H1 (cell line): ENCODE data around the gene HELT. TPM values are rescaled to one million over a fixed set of nuclear protein-coding genes. Genes with fewer than 3 reads are reported as not detected.

ENCODE experiments used
- CTCF ChIA-PET: fragments of 300-600 bp; sonication (Branson Sonifier 250); formaldehyde crosslinking; loops from one replicate; lab custom pipeline; 2021; ENCODE audit not compliant: partially characterized antibody; lab: Charles Lee
- POLR2A ChIA-PET: fragments of 300-600 bp; sonication (Branson Sonifier 250); formaldehyde crosslinking; loops from one replicate; lab custom pipeline; 2021; ENCODE audit warnings: inconsistent platforms; ENCODE audit not compliant: partially characterized antibody; lab: Charles Lee
- DNase-seq, 2 experiments: peaks; one replicate each; pipeline versions ENCODE4 v3.0.0 to v3.0.0-alpha.2; 2010 to 2022; ENCODE audit warnings: low spot score in 2 of 2, low read depth in 1 of 2, mixed read lengths in 1 of 2
- FAIRE-seq: peaks from 2 replicates; lab custom pipeline; 2011; peaks lifted over from hg19 to GRCh38; lab: Jason Lieb, UNC
- H2AFZ ChIP-seq: 2 replicates; pipeline ENCODE4 v1.8.1; 2012; ENCODE audit warnings: low read length, inconsistent platforms
- H2AK5ac ChIP-seq: 2 replicates; pipeline ENCODE4 v1.6.1; 2013; ENCODE audit warnings: low read depth, low read length
- H2BK120ac ChIP-seq: replicated peaks from 2 replicates; pipeline ENCODE3; 2013; ENCODE audit warnings: low read depth, low read length, inconsistent platforms
- H2BK12ac ChIP-seq: 2 replicates; pipeline ENCODE4 v1.6.1; 2013; ENCODE audit warnings: low read depth, low read length
- H2BK15ac ChIP-seq: 2 replicates; pipeline ENCODE4 v1.6.1; 2013; ENCODE audit warnings: low read length
- H2BK20ac ChIP-seq: 2 replicates; pipeline ENCODE4 v1.6.1; 2013; ENCODE audit warnings: low read length
- H2BK5ac ChIP-seq: 2 replicates; pipeline ENCODE4 v1.6.1; 2013; ENCODE audit warnings: low read depth, low read length
- H3K14ac ChIP-seq: 2 replicates; pipeline ENCODE4 v1.6.1; 2013; ENCODE audit warnings: inconsistent platforms; ENCODE audit not compliant: insufficient read length
- H3K18ac ChIP-seq: 2 replicates; pipeline ENCODE4 v1.6.1; 2013; ENCODE audit warnings: low read length; ENCODE audit errors: extremely low read depth
- H3K23ac ChIP-seq: 2 replicates; pipeline ENCODE4 v1.6.1; 2013; ENCODE audit warnings: inconsistent platforms; ENCODE audit not compliant: insufficient read length
- H3K23me2 ChIP-seq: 2 replicates; pipeline ENCODE4 v1.6.1; 2013; ENCODE audit warnings: low read depth, low read length
- H3K27ac ChIP-seq: 2 replicates; pipeline ENCODE4 v1.6.1; 2011; ENCODE audit warnings: low read depth, low read length, inconsistent platforms
- H3K27me3 ChIP-seq, 4 experiments: replicated peaks in 1 of 4; 1 replicate in 1 of 4; 2 replicates in 3 of 4; pipeline versions ENCODE4 v1.6.1 to v1.8.1; 2011 to 2013; ENCODE audit warnings: low read length in 3 of 4, mild to moderate bottlenecking in 3 of 4, inconsistent platforms in 2 of 4, mixed read lengths in 2 of 4, moderate library complexity in 1 of 4; ENCODE audit not compliant: control insufficient read depth in 3 of 4, insufficient read depth in 3 of 4; ENCODE audit errors: extremely low read depth in 1 of 4
- H3K36me3 ChIP-seq, 4 experiments: 2 replicates each; pipeline versions ENCODE4 v1.6.1 to v1.8.1; 2011 to 2013; ENCODE audit warnings: mild to moderate bottlenecking in 4 of 4, low read length in 3 of 4, moderate library complexity in 2 of 4, control low read depth in 1 of 4, inconsistent platforms in 1 of 4; ENCODE audit not compliant: insufficient read depth in 4 of 4, control insufficient read depth in 2 of 4
- H3K4ac ChIP-seq: replicated peaks from 2 replicates; pipeline ENCODE3; 2013; ENCODE audit warnings: low read length, low read depth, mixed read lengths, inconsistent platforms; ENCODE audit not compliant: insufficient read length
- H3K4me1 ChIP-seq, 4 experiments: replicated peaks in 1 of 4; 1 replicate in 1 of 4; 2 replicates in 3 of 4; pipeline versions ENCODE4 v1.6.1 to v1.8.1; 2011 to 2013; ENCODE audit warnings: low read length in 3 of 4, inconsistent platforms in 2 of 4, mixed read lengths in 1 of 4; ENCODE audit not compliant: insufficient read depth in 4 of 4, control insufficient read depth in 3 of 4
- H3K4me2 ChIP-seq, 2 experiments: 2 replicates each; pipeline versions ENCODE4 v1.6.1 to v1.8.1; 2011 to 2013; ENCODE audit warnings: low read depth in 2 of 2, low read length in 2 of 2, control low read depth in 1 of 2, inconsistent platforms in 1 of 2, mild to moderate bottlenecking in 1 of 2; ENCODE audit not compliant: insufficient read depth in 1 of 2
- H3K4me3 ChIP-seq, 4 experiments: fragments of 200-600, 300-600 bp in 1 of 4; sonication (generic), shearing (Covaris generic), sonication (Bioruptor Twin) in 1 of 4; 2 replicates each; pipeline versions ENCODE4 v1.5.1 to v1.8.1; 2011 to 2016; ENCODE audit warnings: low read length in 4 of 4, low read depth in 3 of 4, control low read depth in 2 of 4, inconsistent platforms in 2 of 4, mild to moderate bottlenecking in 2 of 4, mixed read lengths in 1 of 4, moderate library complexity in 1 of 4; ENCODE audit not compliant: insufficient read depth in 2 of 4; ENCODE audit errors: extremely low read depth in 1 of 4
- H3K56ac ChIP-seq: replicated peaks from 2 replicates; pipeline ENCODE3; 2013; ENCODE audit warnings: low read depth, mild to moderate bottlenecking, mixed read lengths, low read length, inconsistent platforms; ENCODE audit not compliant: insufficient read length
- H3K79me1 ChIP-seq: 2 replicates; pipeline ENCODE4 v1.6.1; 2013; ENCODE audit warnings: low read depth, low read length, control low read depth
- H3K79me2 ChIP-seq, 2 experiments: 2 replicates each; pipeline versions ENCODE4 v1.6.1 to v1.8.1; 2012 to 2013; ENCODE audit warnings: low read length in 2 of 2, mild to moderate bottlenecking in 2 of 2, inconsistent platforms in 1 of 2; ENCODE audit not compliant: insufficient read depth in 2 of 2, control insufficient read depth in 1 of 2
- H3K9ac ChIP-seq, 4 experiments: replicated peaks in 1 of 4; 1 replicate in 1 of 4; 2 replicates in 3 of 4; pipeline versions ENCODE4 v1.6.1 to v1.8.1; 2011 to 2013; ENCODE audit warnings: low read depth in 3 of 4, low read length in 3 of 4, control low read depth in 2 of 4, mild to moderate bottlenecking in 2 of 4, moderate library complexity in 2 of 4, inconsistent platforms in 1 of 4; ENCODE audit errors: extremely low read depth in 1 of 4
- H3K9me3 ChIP-seq, 2 experiments: 2 replicates each; pipeline versions ENCODE4 v1.6.1 to v1.8.1; 2012 to 2013; ENCODE audit warnings: mild to moderate bottlenecking in 2 of 2, moderate library complexity in 2 of 2, control low read depth in 1 of 2, inconsistent platforms in 1 of 2, low read depth in 1 of 2, low read length in 1 of 2, mixed read lengths in 1 of 2; ENCODE audit not compliant: insufficient read depth in 2 of 2
- H4K20me1 ChIP-seq, 2 experiments: replicated peaks in 1 of 2; 2 replicates each; pipeline versions ENCODE3 to v1.8.1; 2011 to 2013; ENCODE audit warnings: inconsistent platforms in 2 of 2, low read length in 2 of 2, mild to moderate bottlenecking in 1 of 2; ENCODE audit not compliant: insufficient read depth in 2 of 2, control insufficient read depth in 1 of 2
- H4K5ac ChIP-seq: 2 replicates; pipeline ENCODE4 v1.6.1; 2013; ENCODE audit warnings: low read length, low read depth, mixed read lengths, inconsistent platforms; ENCODE audit not compliant: insufficient read length
- H4K8ac ChIP-seq: 2 replicates; pipeline ENCODE4 v1.8.0; 2013; ENCODE audit warnings: mild to moderate bottlenecking, moderate library complexity, low read length, inconsistent platforms; ENCODE audit not compliant: insufficient read depth; ENCODE audit errors: extremely low read depth
- H4K91ac ChIP-seq: replicated peaks from 2 replicates; pipeline ENCODE3; 2013; ENCODE audit warnings: low read length, mixed read lengths, inconsistent platforms; ENCODE audit not compliant: insufficient read length
- ASH2L ChIP-seq: fragments of 200-600, 300-600 bp; sonication (generic); IDR thresholded peaks from one replicate; pipeline ENCODE4 v1.7.1; 2017; ENCODE audit warnings: low read length
- CBX5 ChIP-seq: fragments of 300-800, 300-1000 bp; sonication (generic); IDR thresholded peaks from 2 replicates; pipeline ENCODE4 v1.7.1; 2016; ENCODE audit warnings: antibody characterized with exemption, low read length, low read depth
- CTBP2 ChIP-seq: IDR thresholded peaks from 2 replicates; pipeline ENCODE4 v1.7.0; 2011; ENCODE audit warnings: borderline replicate concordance, mild to moderate bottlenecking, moderate library complexity, mixed read lengths, low read length; ENCODE audit not compliant: insufficient read depth, insufficient read length
- EZH2 ChIP-seq: fragments of 200-600 bp; sonication (generic); IDR thresholded peaks from 2 replicates; pipeline ENCODE4 v1.7.1; 2012; ENCODE audit warnings: low read depth, mild to moderate bottlenecking, moderate library complexity, low read length, inconsistent platforms; ENCODE audit not compliant: severe bottlenecking
- JUND ChIP-seq: IDR thresholded peaks from 2 replicates; pipeline ENCODE4 v1.6.1; 2011; ENCODE audit warnings: mild to moderate bottlenecking, improper control_type of control experiment, low read length
- KDM4A ChIP-seq: IDR thresholded peaks from one replicate; pipeline ENCODE4 v1.7.1; 2012; ENCODE audit warnings: low read depth, mild to moderate bottlenecking, moderate library complexity, low read length, inconsistent platforms; ENCODE audit not compliant: severe bottlenecking
- MAX ChIP-seq: IDR thresholded peaks from 2 replicates; pipeline ENCODE4 v1.6.1; 2012; ENCODE audit warnings: inconsistent platforms
- RNF2 ChIP-seq: fragments of 200-900, 300-1000 bp; sonication (generic); IDR thresholded peaks from 2 replicates; pipeline ENCODE4 v1.7.1; 2016; ENCODE audit warnings: borderline replicate concordance, low read depth, mild to moderate bottlenecking, antibody characterized with exemption, low read length; ENCODE audit not compliant: poor library complexity, severe bottlenecking; ENCODE audit errors: missing control alignments
- SUZ12 ChIP-seq: fragments of 200-600 bp; sonication (generic); IDR thresholded peaks from 2 replicates; pipeline ENCODE4 v1.6.1; 2012; ENCODE audit warnings: mild to moderate bottlenecking, inconsistent platforms, low read length, moderate library complexity, mixed read lengths
- WGBS, 2 experiments: shearing (Covaris generic) in 1 of 2; methylation state at CpG; one replicate each; pipeline versions ENCODE4 v1.1.6 to v1.1.7; 2013 to 2015; ENCODE audit warnings: low lambda C conversion rate in 2 of 2, mixed read lengths in 2 of 2, inconsistent platforms in 1 of 2, low coverage in 1 of 2, missing lambda C conversion rate in 1 of 2; ENCODE audit not compliant: insufficient replicate concordance in 2 of 2, insufficient coverage in 1 of 2, insufficient read length in 1 of 2; ENCODE audit errors: extremely low coverage in 1 of 2, missing lambda C conversion rate in 1 of 2; 5-methylcytosine and 5-hydroxymethylcytosine counted together
- polyA plus RNA-seq, 7 experiments: library from polyadenylated mRNA; depleted of rRNA in 3 of 7; stranded (reverse) in 5 of 7; unstranded in 2 of 7; fragments of >200 nt in 5 of 7; fragments of 200-250 nt in 2 of 7; gene quantifications; 1 replicate in 5 of 7; 2 replicates in 1 of 7; 4 replicates in 1 of 7; pipeline versions ENCODE4 v1.2.1 to v1.2.3, GENCODE V29; 2011 to 2013; ENCODE audit warnings: missing spikeins in 2 of 7, mixed read lengths in 2 of 7
- total RNA-seq: library from RNA; stranded (reverse); fragmentation: NEBNext Ultra II Directional; extraction: Animal tissue kit (Norgen Biotek cat#: 25700); gene quantifications from 2 replicates; pipeline ENCODE4 v1.2.1, GENCODE V29; 2021

The HELT gene
- total and polyA plus RNA-seq, 2 of the 8 experiments (the other 6 are each of a cell fraction or from before 2014, with no cell fraction given), result 0.32 to 0.35 TPM

- Histone ChIP-seq H4K20me1 (peaks cover 9 to 16% of the 10 kb centered on the region in 2 experiments), H3K23me2 (peaks cover 21% of the 10 kb centered on the region; the same call in 1 of the 2 replicates), H3K4me2 (peak overlapping the region; percentile 74 to 92), H3K79me1 (no peaks in the 10 kb centered on the region), H3K9me3 (no peaks in the 10 kb centered on the region; a peak in 1 of 4 replicates), H3K9ac (no peak overlapping the region), H3K4me3 (peak overlapping the region; percentile 14 to 53 (median 30); a peak in 7 of 8 replicates), H4K8ac (peak overlapping the region; percentile 22; the same call in 1 of the 2 replicates), H3K23ac (no peak overlapping the region), H2BK15ac (peak overlapping the region; percentile 61; the same call in 1 of the 2 replicates), H2BK5ac (no peak overlapping the region), H2BK20ac (0 out of 2 replicates have a peak overlapping the region, but pooled peaks have one; percentile 35), H4K5ac (no peak overlapping the region), H3K79me2 (no peaks in the 10 kb centered on the region), H2AK5ac (no peak overlapping the region), H3K36me3 (no peaks in the 10 kb centered on the region; a peak in 1 of 8 replicates), H3K14ac (no peak overlapping the region), H3K18ac (peak overlapping the region; percentile 86), H3K27me3 (peaks cover 83 to 98% (median 94%) of the 10 kb centered on the region in 4 experiments), H2BK12ac (no peak overlapping the region; the same call in 1 of the 2 replicates), H2AFZ (peak overlapping the region; percentile 6; the same call in 1 of the 2 replicates), H4K91ac (no peak overlapping the region), H3K4me1 (peaks cover 0 to 56% (median 32%) of the 10 kb centered on the region in 4 experiments; a peak in 6 of 7 replicates), H2BK120ac (no peak overlapping the region), H3K4ac (no peak overlapping the region), H3K56ac (no peak overlapping the region), H3K27ac (no peak overlapping the region)
- 4% methylated on average over 47 of the region's 47 CpGs; no CpG with 5 or more reads in 1 of the 2 experiments for WGBS, 2 experiments
- no peak for FAIRE-seq
- TF ChIP-seq SUZ12 (peak; percentile 98; the same call in 1 of the 2 replicates), ASH2L (peak; percentile 72), CTBP2 (peak; percentile 47), MAX (0 out of 2 replicates have a peak, but pooled peaks have one; percentile 24), CBX5 (no peak), EZH2 (peak; percentile 95), KDM4A (peak; percentile 4), RNF2 (peak; percentile 77), JUND (no peak)
- ChIA-PET CTCF (interaction anchor here (0.6 to 4.2 kb wide), 8 partner anchors 9 to 152 kb away, joined by 3 to 23 read pairs (median 4); no protein-coding TSS in a partner anchor), POLR2A (no interaction called here)
- DNase-seq, result peak in 1 of 2 experiments; percentile 66
Observed at GRCh38 chr4:185016101-185016940, 2.0 kb upstream of the HELT start.
